Uterus (tissue), 2 donors: ENCODE data around the gene DNAJC28.

ENCODE experiments used
- POLR2A ChIP-seq, 2 donors: fragments of 450-650 bp; IDR thresholded peaks; one replicate each; pipeline ENCODE4 v1.6.1; 2016; ENCODE audit warnings: antibody characterized with exemption in 2 of 2, mild to moderate bottlenecking in 1 of 2, moderate library complexity in 1 of 2
- TF ChIP-seq, protein P1 (sequence below), 4 experiments: fragments of 200-600 bp in 2 of 4; fragments of 450-650 bp in 2 of 4; sonication (generic) in 2 of 4; IDR thresholded peaks; one replicate each; pipeline ENCODE4 v1.5.1; 2016 to 2019; ENCODE audit warnings: antibody characterized with exemption in 4 of 4, mild to moderate bottlenecking in 2 of 4, moderate library complexity in 1 of 4

DNA sequence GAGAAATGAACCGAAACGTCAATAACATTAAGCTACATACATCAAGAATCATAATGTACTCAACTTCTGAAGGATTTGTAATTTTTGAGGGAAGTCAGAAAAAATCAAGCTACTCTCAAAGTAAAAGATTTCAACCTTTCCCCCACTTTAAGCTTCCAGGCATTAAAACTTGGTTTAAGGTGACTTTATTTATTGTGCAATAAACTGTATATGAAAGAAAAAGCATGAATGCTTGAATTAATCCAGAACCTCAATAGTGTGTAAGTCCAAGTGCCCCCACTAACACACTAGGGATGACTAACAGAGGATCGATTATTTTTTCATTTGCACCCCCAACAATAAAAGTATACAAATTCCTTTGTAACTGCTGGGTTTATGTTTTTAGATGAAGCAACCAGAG, 39.5 kb upstream of the DNAJC28 start:
- TF ChIP-seq, protein P1, sequence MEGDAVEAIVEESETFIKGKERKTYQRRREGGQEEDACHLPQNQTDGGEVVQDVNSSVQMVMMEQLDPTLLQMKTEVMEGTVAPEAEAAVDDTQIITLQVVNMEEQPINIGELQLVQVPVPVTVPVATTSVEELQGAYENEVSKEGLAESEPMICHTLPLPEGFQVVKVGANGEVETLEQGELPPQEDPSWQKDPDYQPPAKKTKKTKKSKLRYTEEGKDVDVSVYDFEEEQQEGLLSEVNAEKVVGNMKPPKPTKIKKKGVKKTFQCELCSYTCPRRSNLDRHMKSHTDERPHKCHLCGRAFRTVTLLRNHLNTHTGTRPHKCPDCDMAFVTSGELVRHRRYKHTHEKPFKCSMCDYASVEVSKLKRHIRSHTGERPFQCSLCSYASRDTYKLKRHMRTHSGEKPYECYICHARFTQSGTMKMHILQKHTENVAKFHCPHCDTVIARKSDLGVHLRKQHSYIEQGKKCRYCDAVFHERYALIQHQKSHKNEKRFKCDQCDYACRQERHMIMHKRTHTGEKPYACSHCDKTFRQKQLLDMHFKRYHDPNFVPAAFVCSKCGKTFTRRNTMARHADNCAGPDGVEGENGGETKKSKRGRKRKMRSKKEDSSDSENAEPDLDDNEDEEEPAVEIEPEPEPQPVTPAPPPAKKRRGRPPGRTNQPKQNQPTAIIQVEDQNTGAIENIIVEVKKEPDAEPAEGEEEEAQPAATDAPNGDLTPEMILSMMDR (IDR thresholded peaks at IDR 0.05): no peak
- no peak for TF ChIP-seq POLR2A (IDR thresholded peaks at IDR 0.05)
